ENCODE data around the gene TTLL11.
A peak's percentile ranks its signal among the peaks of the same experiment; 100 is the strongest.
"Not testable (repeated sequence)": the region's sequence is repeated elsewhere in the genome, so short reads cannot be mapped to it uniquely, and the experiment has no call there.

The TTLL11 gene

GRCh38 chr9:121999556-121999955 lies 93.6 kb downstream of the TTLL11 start:
- no peak for DNase-seq

- DNase-seq, result no peak
These were observed 94.5 kb downstream of the TTLL11 start for GRCh38 chr9:121998513-121999049.

GRCh38 chr9:121997791-121998190 lies 95.3 kb downstream of the TTLL11 start:
- no peak for DNase-seq

DNA sequence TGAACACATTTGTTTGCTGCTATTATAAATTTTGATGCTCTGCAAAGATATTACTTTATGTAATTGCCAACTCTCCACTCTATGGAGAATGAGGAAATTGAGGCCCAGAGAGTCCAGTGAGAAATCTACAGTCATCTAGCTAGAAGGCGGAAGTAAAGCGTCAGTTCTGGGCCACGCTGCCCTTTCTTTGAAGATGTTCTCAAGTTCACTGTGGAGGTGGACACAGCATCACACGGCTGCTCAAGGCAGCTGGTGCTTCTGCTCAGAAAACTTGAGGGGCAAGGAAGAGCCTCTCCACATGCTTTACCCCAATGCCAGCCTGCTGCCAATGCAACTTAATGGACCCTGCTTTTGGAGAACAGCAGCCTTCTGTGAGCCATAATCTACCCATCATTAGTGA lies 96.3 kb downstream of the TTLL11 start:
- no peak for DNase-seq

GRCh38 chr9:121995997-121996396 lies 97.1 kb downstream of the TTLL11 start:
- DNase-seq, result no peak

DNA sequence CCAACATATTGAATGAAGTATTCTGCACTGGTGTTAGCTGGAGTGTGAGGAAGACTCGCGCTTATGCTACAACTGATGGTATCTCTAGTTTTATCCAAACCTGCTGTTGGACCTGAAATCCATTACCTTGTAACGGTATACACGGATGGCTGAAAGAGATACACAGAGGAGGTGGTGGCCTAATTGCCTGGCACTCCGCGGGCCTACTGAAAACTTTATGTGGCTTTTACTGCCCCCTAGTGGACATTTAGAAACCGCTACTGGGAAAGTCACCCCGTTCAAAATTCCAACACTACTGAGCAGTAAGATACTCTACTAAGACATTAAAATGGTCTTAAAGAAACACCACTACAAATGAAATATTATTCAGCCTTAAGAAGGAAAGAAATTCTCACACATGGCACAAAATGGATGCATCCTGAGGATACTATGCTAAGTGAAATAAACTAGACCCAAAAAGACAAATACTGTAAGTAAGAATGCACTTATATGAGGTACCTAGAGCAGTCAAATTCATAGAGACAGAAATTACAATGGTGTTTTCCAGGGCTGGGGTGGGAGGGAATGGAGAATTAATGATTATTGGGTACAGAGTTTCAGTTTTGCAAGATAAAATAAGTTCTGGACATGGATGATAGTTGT lies 100.4 kb downstream of the TTLL11 start:
- peak; percentile 91 for DNase-seq

DNA sequence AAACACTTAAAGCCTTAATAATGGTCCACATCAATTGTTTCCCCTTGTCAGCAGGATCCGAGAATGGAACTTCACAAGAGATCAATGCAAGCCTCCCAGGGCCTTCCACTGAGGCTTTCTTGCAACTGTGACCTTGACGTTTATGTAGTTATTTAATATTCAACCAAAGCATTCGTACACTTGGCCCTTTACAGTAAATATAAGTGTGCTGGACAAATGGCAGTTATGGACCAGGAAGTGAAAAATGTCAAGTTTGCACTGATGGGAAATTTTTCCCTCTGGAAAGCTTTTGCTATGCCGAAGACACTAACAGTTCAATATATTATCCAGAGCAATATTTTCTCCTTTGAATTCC lies 101.8 kb downstream of the TTLL11 start:
- no peak for DNase-seq

DNA sequence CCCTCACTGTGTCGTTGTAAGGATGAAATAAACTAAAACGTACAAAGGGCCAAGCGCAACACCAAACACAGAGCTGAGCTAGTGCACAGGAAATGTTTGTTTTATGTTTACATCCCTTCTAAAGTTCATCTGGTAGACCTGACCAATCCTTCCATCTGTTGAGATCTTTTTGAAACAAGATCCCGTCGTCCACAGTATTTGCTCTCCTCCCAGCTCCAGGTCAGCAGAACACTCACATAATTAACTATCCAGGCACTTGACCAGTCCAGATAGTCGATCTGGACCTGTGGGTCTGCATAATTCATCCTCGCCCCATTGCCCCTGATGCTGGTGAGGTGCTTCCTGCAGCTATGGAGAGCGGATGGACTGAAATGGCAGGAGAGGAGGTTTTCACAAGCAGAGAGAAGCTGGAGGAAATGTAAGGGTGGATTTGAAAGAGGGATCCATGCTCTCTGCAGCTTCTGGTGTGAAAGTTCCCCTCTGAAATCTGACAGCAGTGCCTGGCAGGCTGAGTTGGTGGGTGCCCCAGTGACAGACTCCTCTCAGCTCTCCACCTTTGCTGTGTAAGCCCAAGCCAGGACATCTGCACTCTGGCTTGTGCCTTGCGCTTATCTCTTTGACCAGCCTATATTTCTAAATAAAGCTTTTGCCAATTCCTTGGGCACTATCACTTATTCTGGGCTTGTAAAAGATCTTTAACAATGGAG lies 102.4 kb downstream of the TTLL11 start:
- DNase-seq, result no peak

- DNase-seq, result no peak
These were observed 104.1 kb downstream of the TTLL11 start for GRCh38 chr9:121989010-121989409.

GRCh38 chr9:121987314-121987713 lies 105.8 kb downstream of the TTLL11 start:
- no peak for DNase-seq

GRCh38 chr9:121985792-121986494 lies 107.2 kb downstream of the TTLL11 start:
- DNase-seq, result peak; percentile 35

GRCh38 chr9:121984726-121985402 lies 108.2 kb downstream of the TTLL11 start:
- DNase-seq, result no peak

DNA sequence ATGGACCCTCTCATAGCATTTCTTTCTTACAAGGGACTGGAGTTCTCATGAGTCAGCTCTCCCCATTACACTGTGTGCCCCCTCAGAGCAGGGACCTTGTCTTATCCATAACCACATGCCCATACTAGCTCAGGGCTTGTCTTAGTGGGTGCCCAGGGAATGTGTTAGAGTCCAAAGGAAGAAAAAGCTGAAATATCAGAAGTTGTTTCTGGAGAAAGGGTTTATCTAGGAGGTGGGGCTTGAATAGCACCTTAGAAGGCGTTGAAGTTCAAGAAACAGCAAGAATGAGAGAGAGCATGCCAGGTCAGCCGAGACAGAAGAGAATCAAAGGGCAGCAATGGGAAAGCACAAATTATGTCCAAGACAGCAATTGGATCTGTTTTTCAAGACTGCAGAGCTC lies 109.4 kb downstream of the TTLL11 start:
- no peak for DNase-seq

DNA sequence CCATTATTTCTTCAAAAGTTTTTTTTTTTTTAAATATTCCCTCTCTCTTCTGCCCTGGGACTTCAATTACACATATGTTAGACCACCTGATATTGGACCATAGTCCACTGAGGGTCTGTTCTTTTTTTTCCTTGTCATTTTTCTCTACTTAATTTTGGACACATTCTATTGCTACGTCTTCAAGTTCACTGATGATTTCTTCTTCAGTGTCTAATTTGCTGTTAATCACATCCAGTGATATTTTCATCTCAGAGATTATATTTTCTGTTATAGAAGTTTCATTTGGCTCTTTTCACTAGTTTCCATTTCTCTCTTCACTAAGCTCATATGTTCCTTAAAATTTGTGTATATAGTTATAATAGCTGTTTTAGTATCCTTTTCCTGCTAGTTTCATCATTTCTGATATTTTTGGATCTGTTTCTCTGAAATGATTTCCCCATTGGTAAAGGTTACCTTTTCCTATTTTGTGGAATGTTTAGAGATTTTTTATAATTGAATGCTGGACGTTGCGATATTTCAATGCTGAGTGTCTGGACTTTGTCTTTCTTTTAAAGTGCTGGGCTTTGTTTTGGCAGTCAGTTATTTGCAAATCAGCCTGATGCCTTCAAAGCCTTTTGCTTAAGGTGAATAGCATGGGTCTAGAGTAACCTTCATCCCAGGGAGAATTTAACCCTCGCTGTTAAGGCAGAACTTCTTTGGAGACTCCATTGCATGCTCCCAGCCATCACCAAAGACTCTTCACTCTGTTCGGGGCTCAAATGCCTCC lies 111.8 kb downstream of the TTLL11 start:
- no peak for DNase-seq

DNA sequence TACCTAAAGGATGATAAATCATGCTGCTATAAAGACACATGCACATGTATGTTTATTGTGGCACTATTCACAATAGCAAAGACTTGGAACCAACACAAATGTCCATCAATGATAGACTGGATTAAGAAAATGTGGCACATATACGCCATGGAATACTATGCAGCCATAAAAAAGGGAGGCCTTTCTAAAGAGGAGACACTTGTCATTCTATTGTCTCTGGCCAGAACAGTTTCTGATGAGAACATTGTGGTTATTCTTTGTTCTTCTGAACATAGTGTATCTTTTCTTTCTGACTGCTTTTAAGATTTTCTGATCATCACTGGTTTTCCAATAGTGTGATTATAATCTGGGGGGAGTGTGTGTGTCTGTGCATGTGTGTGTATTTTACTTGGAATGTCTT lies 112.4 kb downstream of the TTLL11 start:
- not testable (repeated sequence) for DNase-seq

DNA sequence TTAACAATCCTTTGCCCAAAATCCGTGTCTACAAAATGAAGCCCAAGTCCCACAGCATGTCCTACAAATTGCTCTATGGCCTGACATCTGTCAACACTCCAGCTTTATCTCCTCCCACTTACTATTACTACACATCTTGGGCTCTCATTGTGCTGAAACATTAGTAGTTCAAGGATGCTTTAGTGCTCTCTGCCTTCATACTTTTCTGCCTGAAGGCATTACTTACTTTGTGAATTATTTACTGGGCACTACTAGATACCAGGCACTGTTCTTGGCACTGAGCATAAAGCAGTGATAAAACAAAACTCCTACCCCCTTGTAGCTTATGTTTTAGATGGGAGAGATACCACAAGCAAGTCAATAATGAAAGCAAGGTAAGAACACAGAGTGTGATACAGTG lies 113.4 kb downstream of the TTLL11 start:
- no peak for DNase-seq

DNA sequence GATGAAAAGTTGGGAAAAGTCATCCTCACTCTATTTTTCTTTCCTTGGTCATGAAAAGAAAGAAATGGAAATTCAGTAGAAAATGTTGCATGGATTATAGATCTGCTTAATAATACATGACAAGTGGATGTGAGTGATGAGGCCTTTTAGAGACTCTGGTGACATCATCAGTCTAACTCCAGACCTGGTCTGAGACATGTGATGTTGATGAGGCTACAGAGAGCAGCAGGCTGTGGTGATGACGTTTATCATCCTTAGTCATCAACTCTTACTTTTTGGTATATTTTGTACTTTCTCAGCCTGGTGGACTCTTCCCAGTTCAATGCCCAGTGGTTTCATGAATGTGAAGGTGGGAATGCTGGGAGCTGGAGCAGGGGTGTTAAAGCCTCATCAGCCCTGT lies 116.4 kb downstream of the TTLL11 start:
- DNase-seq, result no peak

DNA sequence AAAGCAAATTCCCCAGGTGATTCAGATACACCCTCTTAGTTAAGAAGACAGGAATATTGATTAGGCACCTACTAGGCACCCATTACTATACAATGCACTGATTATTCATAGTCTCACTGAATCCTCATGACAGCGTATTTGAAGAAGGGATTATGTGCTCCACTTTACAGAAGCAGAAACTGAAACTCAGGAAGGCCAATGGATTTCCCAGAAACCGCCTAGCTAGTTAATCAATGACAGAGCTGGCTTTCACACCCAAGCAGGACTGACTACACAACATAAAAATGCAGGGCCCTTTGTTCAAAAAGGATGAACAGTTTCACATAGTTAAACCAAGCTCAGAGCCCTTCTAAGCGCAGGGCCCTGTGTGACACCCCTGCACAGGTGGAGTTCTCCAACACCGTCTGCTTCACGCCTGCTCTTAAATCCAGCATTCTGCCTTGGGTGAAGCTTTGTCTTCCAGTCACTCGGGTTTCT lies 117.3 kb downstream of the TTLL11 start:
- DNase-seq, result no peak

- DNase-seq, result no peak
These were observed 118.7 kb downstream of the TTLL11 start for GRCh38 chr9:121974421-121974820.

GRCh38 chr9:121972501-121972981 lies 120.6 kb downstream of the TTLL11 start:
- no peak for DNase-seq

DNA sequence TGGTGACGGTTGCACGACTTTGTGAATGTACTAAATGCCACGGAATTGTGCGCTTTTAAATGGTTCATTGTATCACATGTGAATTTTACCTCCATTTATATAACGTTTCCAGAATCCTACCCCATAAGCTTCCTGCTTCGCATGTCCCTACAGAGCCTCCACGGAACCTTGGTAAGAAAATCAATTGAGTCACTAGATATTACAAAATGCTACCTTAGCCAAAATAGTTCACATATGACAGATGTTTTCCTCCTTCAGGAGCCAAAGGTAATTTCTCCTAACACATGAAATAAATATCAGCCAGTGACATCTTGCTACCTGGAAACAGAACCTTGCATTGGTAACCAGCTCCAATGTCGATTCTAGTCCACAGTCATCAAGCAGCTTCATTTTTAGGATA lies 125.1 kb downstream of the TTLL11 start:
- DNase-seq, result no peak

DNA sequence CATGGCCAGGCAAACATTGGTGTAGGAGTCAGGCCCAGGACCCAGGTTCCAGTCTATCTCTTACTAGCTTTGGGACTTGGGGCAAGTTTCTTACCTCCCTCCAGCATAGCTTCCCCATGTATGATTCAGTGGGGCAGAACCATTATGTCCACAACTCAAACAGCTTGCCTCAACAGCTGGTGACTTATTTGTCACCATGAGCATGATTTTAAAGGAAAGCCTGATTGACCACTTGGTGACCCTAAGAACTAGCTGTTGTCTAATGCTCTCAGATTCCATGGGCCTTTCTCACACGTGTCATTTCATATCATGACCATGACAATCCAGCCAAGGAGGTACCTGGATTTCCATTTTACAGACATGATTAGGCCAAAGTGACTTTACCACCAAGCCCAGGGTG lies 126.4 kb downstream of the TTLL11 start:
- DNase-seq, result no peak

Measured in midbrain (tissue), 1 donor.